Keratinocyte (primary cell): ENCODE measurements around the gene MIER2. TPM values are rescaled to one million over a fixed set of nuclear protein-coding genes. Genes with fewer than 3 reads are reported as not detected.

Experiments
- DNase-seq: peaks from one replicate; pipeline ENCODE4 v3.0.0-alpha.2; 2011; ENCODE audit warnings: low read depth, missing footprints, low spot score
- FAIRE-seq: peaks from 2 replicates; lab custom pipeline; 2011; peaks lifted over from hg19 to GRCh38; lab: Jason Lieb, UNC
- H2AFZ ChIP-seq: 2 replicates; pipeline ENCODE4 v1.6.0; 2012; ENCODE audit warnings: low read length, control low read depth, inconsistent platforms; ENCODE audit not compliant: control insufficient read depth
- H3K27ac ChIP-seq: 2 replicates; pipeline ENCODE4 v1.5.1; 2011; ENCODE audit warnings: low read length; ENCODE audit not compliant: control insufficient read depth, insufficient read depth
- H3K27me3 ChIP-seq: 3 replicates; pipeline ENCODE4 v1.6.0; 2011; ENCODE audit warnings: low read length; ENCODE audit not compliant: control insufficient read depth, insufficient read depth; ENCODE audit errors: extremely low read depth
- H3K36me3 ChIP-seq, 2 experiments: 2 replicates in 1 of 2; 3 replicates in 1 of 2; pipeline ENCODE4 v1.5.1; 2011; ENCODE audit warnings: low read length in 2 of 2, mild to moderate bottlenecking in 1 of 2; ENCODE audit not compliant: control insufficient read depth in 2 of 2, insufficient read depth in 2 of 2; ENCODE audit errors: extremely low read depth in 1 of 2
- H3K4me1 ChIP-seq: 3 replicates; pipeline ENCODE4 v1.5.1; 2011; ENCODE audit warnings: low read length; ENCODE audit not compliant: control insufficient read depth, insufficient read depth; ENCODE audit errors: extremely low read depth
- H3K4me2 ChIP-seq: 3 replicates; pipeline ENCODE4 v1.6.0; 2011; ENCODE audit warnings: low read depth, low read length; ENCODE audit not compliant: control insufficient read depth, insufficient read depth; ENCODE audit errors: extremely low read depth
- H3K4me3 ChIP-seq, 3 experiments: fragments of 200-600 bp in 1 of 3; sonication (generic) in 1 of 3; 2 replicates in 2 of 3; 3 replicates in 1 of 3; pipeline ENCODE4 v1.5.1; 2011 to 2016; ENCODE audit warnings: low read length in 3 of 3, mild to moderate bottlenecking in 3 of 3, control low read depth in 2 of 3, inconsistent platforms in 1 of 3, low read depth in 1 of 3, mixed read lengths in 1 of 3, mixed run types in 1 of 3, moderate library complexity in 1 of 3; ENCODE audit not compliant: control insufficient read depth in 2 of 3, insufficient read depth in 2 of 3; ENCODE audit errors: extremely low read depth in 1 of 3
- H3K79me2 ChIP-seq: 2 replicates; pipeline ENCODE4 v1.6.0; 2012; ENCODE audit warnings: low read length; ENCODE audit not compliant: control insufficient read depth, insufficient read depth
- H3K9ac ChIP-seq: 3 replicates; pipeline ENCODE4 v1.6.0; 2011; ENCODE audit warnings: low read length; ENCODE audit not compliant: control insufficient read depth, insufficient read depth; ENCODE audit errors: extremely low read depth
- H3K9me1 ChIP-seq: 3 replicates; pipeline ENCODE4 v1.6.0; 2011; ENCODE audit warnings: low read length; ENCODE audit not compliant: control insufficient read depth, insufficient read depth; ENCODE audit errors: extremely low read depth
- H3K9me3 ChIP-seq: 2 replicates; pipeline ENCODE4 v1.5.1; 2012; ENCODE audit warnings: low read depth, low read length; ENCODE audit not compliant: control insufficient read depth
- H4K20me1 ChIP-seq: 3 replicates; pipeline ENCODE4 v1.6.0; 2011; ENCODE audit warnings: low read length; ENCODE audit not compliant: control insufficient read depth, insufficient read depth; ENCODE audit errors: extremely low read depth
- CTCF ChIP-seq, 3 experiments: IDR thresholded peaks in 1 of 3; conservative IDR thresholded peaks in 1 of 3; optimal IDR thresholded peaks in 1 of 3; 2 replicates in 2 of 3; 3 replicates in 1 of 3; pipeline versions ENCODE3 to v1.5.1; 2011; ENCODE audit warnings: low read length in 3 of 3, mild to moderate bottlenecking in 3 of 3, moderate library complexity in 2 of 3, control low read depth in 1 of 3, inconsistent platforms in 1 of 3; ENCODE audit not compliant: insufficient read depth in 2 of 3; ENCODE audit errors: extremely low read depth in 1 of 3
- EZH2 ChIP-seq: IDR thresholded peaks from one replicate; pipeline ENCODE4 v1.6.1; 2012; ENCODE audit warnings: inconsistent platforms, mild to moderate bottlenecking, low read length, moderate library complexity
- dilution Hi-C: fragments of 300-500 bp; cut with MboI; formaldehyde crosslinking; loops from one replicate; pipeline ENCODE4 v1.7.0; 2020; ENCODE audit warnings: low sequenced_read_pairs; ENCODE audit not compliant: extremely low pct_ligation_motif_present
- polyA plus RNA-seq, 5 experiments: library from polyadenylated mRNA; depleted of rRNA in 3 of 5; stranded (reverse) in 3 of 5; stranded (forward) in 1 of 5; unstranded in 1 of 5; fragments of >200 nt; gene quantifications; 1 replicate in 1 of 5; 2 replicates in 3 of 5; 3 replicates in 1 of 5; pipeline versions ENCODE4 v1.2.1 to v1.2.3, GENCODE V29; 2011 to 2012; ENCODE audit warnings: missing spikeins in 2 of 5, low read depth in 1 of 5, low replicate concordance in 1 of 5

Gene MIER2
- polyA plus RNA-seq, 1 donor (not counting 4 experiments of a cell fraction or from before 2014, with no cell fraction given): 16.3 TPM

GRCh38 chr19:307111-307531, 37.5 kb downstream of the MIER2 start:
- H4K20me1 ChIP-seq: peaks cover 5% of the 10 kb centered on the region
- no peak for TF ChIP-seq CTCF (optimal IDR thresholded peaks at IDR 0.05 in 1 of 3, IDR thresholded peaks at IDR 0.05 in 1 of 3, conservative IDR thresholded peaks at IDR 0.05 in 1 of 3; ENCODE audit: extremely low read depth in 1 of 3, insufficient read depth in 2 of 3, low read length in 3 of 3)
- no peak for TF ChIP-seq EZH2
- H3K36me3 ChIP-seq: peaks cover 22 to 32% of the 10 kb centered on the region in 2 experiments

GRCh38 chr19:306151-306900, 38.3 kb downstream of the MIER2 start:
- no peak overlapping the region for H3K4me2 ChIP-seq
- peaks cover 5% of the 10 kb centered on the region for H4K20me1 ChIP-seq
- no peak overlapping the region for H3K27ac ChIP-seq
- dilution Hi-C loops: no loop called here
- H3K9me1 ChIP-seq: no peaks in the 10 kb centered on the region
- FAIRE-seq (no peak), DNase-seq (no peak)
- peaks cover 22 to 29% of the 10 kb centered on the region in 2 experiments for H3K36me3 ChIP-seq
- no peaks in the 10 kb centered on the region for H3K4me1 ChIP-seq
- H3K4me3 ChIP-seq: no peak overlapping the region
- TF ChIP-seq EZH2 (no peak), CTCF (optimal IDR thresholded peaks at IDR 0.05 in 1 of 3, IDR thresholded peaks at IDR 0.05 in 1 of 3, conservative IDR thresholded peaks at IDR 0.05 in 1 of 3; ENCODE audit: extremely low read depth in 1 of 3, insufficient read depth in 2 of 3, low read length in 3 of 3) (no peak)
- no peaks in the 10 kb centered on the region for H3K27me3 ChIP-seq
- no peak overlapping the region for H2AFZ ChIP-seq
- no peak overlapping the region for H3K9ac ChIP-seq
- H3K9me3 ChIP-seq: no peaks in the 10 kb centered on the region
- peaks cover 15% of the 10 kb centered on the region for H3K79me2 ChIP-seq

More at GRCh38 chr19:307111-307531, 37.5 kb downstream of the MIER2 start:
- dilution Hi-C loops: no loop called here
- Histone ChIP-seq H3K4me1 (no peaks in the 10 kb centered on the region), H3K4me3 (no peak overlapping the region), H3K9ac (no peak overlapping the region), H3K9me1 (no peaks in the 10 kb centered on the region), H3K27ac (no peak overlapping the region), H3K79me2 (peaks cover 15% of the 10 kb centered on the region), H3K27me3 (no peaks in the 10 kb centered on the region), H3K4me2 (no peak overlapping the region), H2AFZ (no peak overlapping the region), H3K9me3 (no peaks in the 10 kb centered on the region)
- DNase-seq: no peak
- FAIRE-seq: no peak
